Activated naive CD4-positive, alpha-beta T cell treated with anti-CD3 and anti-CD28 coated beads for 36 hours (primary cell): ENCODE measurements around the gene RER1. TPM values are rescaled to one million over a fixed set of nuclear protein-coding genes. Genes with fewer than 3 reads are reported as not detected.

Experiments
- CTCF ChIA-PET: fragments of 350-600 bp; sonication (Branson Sonifier 250); formaldehyde crosslinking; loops from one replicate; lab custom pipeline; 2021; ENCODE audit warnings: antibody characterized with exemption; lab: Charles Lee
- DNase-seq: peaks from one replicate; pipeline ENCODE4 v3.0.0-alpha.2; 2020
- H3K27ac Mint-ChIP-seq: one replicate; pipeline ENCODE4 v1.8.0; 2021; ENCODE audit warnings: mild to moderate bottlenecking, mixed read lengths
- H3K27me3 Mint-ChIP-seq: one replicate; pipeline ENCODE4 v1.8.0; 2021; ENCODE audit warnings: low read depth, mixed read lengths
- H3K36me3 Mint-ChIP-seq: one replicate; pipeline ENCODE4 v1.8.0; 2021; ENCODE audit warnings: low read depth, mixed read lengths
- H3K4me1 Mint-ChIP-seq: one replicate; pipeline ENCODE4 v1.8.0; 2021; ENCODE audit warnings: low read depth, mixed read lengths
- H3K4me3 Mint-ChIP-seq: one replicate; pipeline ENCODE4 v1.8.0; 2021; ENCODE audit warnings: mild to moderate bottlenecking, moderate library complexity, mixed read lengths
- H3K9me3 Mint-ChIP-seq: one replicate; pipeline ENCODE4 v1.8.0; 2021; ENCODE audit warnings: mixed read lengths
- intact Hi-C: fragments of 100-400 bp; cut with micrococcal nuclease; formaldehyde crosslinking; loops from one replicate; pipeline ENCODE4 v1.15.1; 2023
- total RNA-seq, 2 experiments: library from RNA; stranded (reverse); gene quantifications; one replicate each; pipeline ENCODE4 v1.2.3, GENCODE V29; 2021

The RER1 gene, protein sequence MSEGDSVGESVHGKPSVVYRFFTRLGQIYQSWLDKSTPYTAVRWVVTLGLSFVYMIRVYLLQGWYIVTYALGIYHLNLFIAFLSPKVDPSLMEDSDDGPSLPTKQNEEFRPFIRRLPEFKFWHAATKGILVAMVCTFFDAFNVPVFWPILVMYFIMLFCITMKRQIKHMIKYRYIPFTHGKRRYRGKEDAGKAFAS
- total RNA-seq = 100 to 1,000 TPM; 115 to 124 TPM

GRCh38 chr1:2391041-2391930, at the start of gene RER1, which contains the start of gene MORN1:
Gene RER1 (plus strand): TSS chr1:2391841. CDS start chr1:2395791, 3,950 bp downstream.
Gene MORN1 (minus strand): TSS chr1:2391554. CDS start chr1:2391533, 21 bp downstream.
- Mint-ChIP-seq H3K4me3 (peak within 1 kb of the TSS; percentile 88), H3K4me1 (peaks cover 40% of the 10 kb centered on the region), H3K27ac (peak within 1 kb of the TSS; percentile 79), H3K27me3 (no peaks in the 10 kb centered on the region), H3K9me3 (no peaks in the 10 kb centered on the region), H3K36me3 (peaks cover 6% of the 10 kb centered on the region)
- peak; percentile 99 for DNase-seq
- CTCF ChIA-PET = interaction anchor here (0.9 to 2.6 kb wide), 4 partner anchors 10 to 251 kb away, joined by 3 to 13 read pairs (median 4); partner anchors contain the start of gene FAAP20
- intact Hi-C loops = loop anchor here (1.0 kb wide), 6 partner anchors 21 to 472 kb away; partner anchors contain the start of genes PEX10 and TMEM52

- no peak overlapping the region for H3K27ac Mint-ChIP-seq
- intact Hi-C loops = no loop called here
- CTCF ChIA-PET = no interaction called here
- no peaks in the 10 kb centered on the region for H3K4me1 Mint-ChIP-seq
- DNase-seq = no peak
- no peaks in the 10 kb centered on the region for H3K27me3 Mint-ChIP-seq
- no peak overlapping the region for H3K4me3 Mint-ChIP-seq
- H3K9me3 Mint-ChIP-seq = no peaks in the 10 kb centered on the region
- no peaks in the 10 kb centered on the region for H3K36me3 Mint-ChIP-seq
These were observed 49.1 kb upstream of the RER1 start for GRCh38 chr1:2342384-2343022.

DNA sequence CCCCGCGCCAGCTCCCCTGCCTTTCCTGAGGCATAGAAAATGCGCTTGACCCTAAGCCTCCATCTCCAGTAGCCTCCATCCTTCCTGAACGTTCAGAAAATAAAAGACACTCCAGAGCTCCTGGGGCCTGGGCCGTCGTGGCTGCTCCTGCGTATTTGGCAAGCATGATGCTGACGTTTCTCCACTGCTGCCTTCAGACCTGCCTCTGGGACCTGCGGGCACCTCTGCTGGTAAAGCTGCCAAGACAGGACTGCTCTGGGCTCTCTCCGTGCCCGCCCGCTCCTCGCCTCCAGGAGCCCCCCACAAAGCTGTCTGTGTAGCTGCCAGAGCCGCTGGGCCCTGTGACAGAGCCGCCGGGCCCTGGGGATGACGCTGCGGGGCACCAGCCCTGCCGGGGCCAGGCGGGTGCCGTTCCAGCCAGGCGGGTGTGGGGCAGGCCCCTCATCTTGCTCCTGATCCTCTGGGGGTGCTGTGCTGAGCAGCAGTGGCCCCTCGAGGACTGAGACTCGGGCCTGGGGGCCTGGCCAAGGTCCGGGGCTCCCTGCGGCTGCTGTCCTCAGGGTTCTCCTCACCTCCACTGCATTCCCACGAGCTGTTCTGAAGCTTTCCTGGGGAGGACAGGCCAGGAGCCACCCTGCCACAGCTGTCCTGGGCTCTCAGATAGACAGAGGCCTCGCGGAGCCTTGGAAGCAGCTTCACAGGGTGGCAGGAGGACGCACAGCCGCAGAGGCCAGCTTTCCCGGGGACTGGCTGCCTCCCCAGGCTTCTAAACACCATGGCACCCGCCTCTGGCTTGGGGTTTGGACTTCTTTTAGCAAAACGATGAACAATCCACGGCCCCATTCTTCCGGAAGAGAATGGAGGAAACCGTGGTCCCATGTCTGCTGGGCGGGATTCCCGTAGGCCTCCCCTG, 48.4 kb upstream of the RER1 start:
- H3K27me3 Mint-ChIP-seq = no peaks in the 10 kb centered on the region

GRCh38 chr1:2344121-2344681, 47.4 kb upstream of the RER1 start:
- Mint-ChIP-seq H3K4me3 (no peak overlapping the region), H3K36me3 (no peaks in the 10 kb centered on the region), H3K27me3 (no peaks in the 10 kb centered on the region), H3K27ac (no peak overlapping the region), H3K9me3 (no peaks in the 10 kb centered on the region), H3K4me1 (no peaks in the 10 kb centered on the region)
- intact Hi-C loops = no loop called here
- DNase-seq = no peak
- CTCF ChIA-PET = no interaction called here

More for the DNA sequence above, 48.4 kb upstream of the RER1 start:
- DNase-seq = no peak
- H3K36me3 Mint-ChIP-seq = no peaks in the 10 kb centered on the region
- CTCF ChIA-PET = no interaction called here
- intact Hi-C loops = no loop called here
- no peaks in the 10 kb centered on the region for H3K4me1 Mint-ChIP-seq
- H3K27ac Mint-ChIP-seq = no peak overlapping the region
- H3K9me3 Mint-ChIP-seq = no peaks in the 10 kb centered on the region
- no peak overlapping the region for H3K4me3 Mint-ChIP-seq

DNA sequence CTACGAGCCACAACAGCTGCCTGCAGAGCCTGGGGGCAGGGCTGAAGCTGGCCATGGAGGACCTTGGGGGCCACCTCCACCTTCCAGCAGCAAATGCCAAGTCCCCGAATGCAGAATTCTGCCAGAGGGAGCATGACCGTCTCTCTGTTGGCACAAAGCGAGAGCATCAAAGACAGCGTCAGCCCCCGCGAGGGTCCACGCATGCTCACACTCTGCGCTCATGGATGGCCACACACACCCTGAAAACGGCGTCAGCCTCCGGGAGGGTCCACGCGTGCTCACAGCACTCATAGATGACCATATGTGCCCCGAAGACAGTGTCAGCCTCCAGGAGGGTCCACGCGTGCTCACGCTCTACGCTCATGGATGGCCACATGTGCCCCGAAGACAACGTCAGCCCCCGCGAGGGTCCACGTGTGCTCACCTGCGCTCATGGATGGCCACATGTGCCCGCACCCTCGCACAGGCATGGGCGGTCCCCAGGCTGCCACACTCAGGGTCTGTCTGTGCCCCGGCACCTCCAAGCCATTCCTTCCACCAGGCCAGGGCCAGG, 46.8 kb upstream of the RER1 start:
- DNase-seq = no peak
- Mint-ChIP-seq H3K27ac (no peak overlapping the region), H3K36me3 (no peaks in the 10 kb centered on the region), H3K4me3 (no peak overlapping the region), H3K27me3 (no peaks in the 10 kb centered on the region), H3K9me3 (no peaks in the 10 kb centered on the region), H3K4me1 (no peaks in the 10 kb centered on the region)
- intact Hi-C loops = no loop called here
- CTCF ChIA-PET = no interaction called here

DNA sequence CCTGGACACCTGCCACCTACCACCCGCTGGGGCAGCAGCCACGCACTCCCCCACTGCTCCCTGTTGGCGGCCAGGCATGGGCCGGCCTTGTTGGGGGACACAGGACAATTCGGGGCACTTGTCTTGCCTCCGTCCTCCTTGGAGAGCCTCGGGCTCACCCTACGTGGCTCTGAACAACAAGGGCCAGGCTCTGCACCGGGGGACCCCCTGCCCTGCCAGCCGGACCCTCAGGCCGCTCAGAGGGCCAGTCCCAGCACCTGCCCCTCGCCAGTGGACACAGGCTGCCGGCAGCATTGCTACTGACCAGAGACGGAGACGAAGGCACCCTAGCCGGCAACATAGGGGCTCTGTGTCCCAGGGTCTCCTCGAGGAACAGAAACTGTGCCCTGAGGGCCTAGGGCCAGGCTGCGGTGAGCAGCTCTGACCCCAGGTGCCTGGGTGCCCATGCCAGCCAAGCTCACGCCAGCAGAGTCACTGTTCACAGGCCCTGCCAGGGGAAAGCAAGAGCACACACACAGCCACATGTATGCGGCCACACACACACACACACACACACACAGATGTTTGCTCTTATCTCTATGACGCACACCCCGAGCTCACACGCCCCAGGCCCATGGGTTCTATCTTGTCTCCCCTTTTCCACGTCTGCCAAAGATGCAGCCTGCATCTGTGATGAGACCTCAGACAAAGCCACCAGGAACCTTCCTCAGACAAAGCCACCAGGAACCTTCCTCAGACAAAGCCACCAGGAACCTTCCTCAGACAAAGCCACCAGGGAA, 46.2 kb upstream of the RER1 start:
- no peaks in the 10 kb centered on the region for H3K36me3 Mint-ChIP-seq
- no peak for DNase-seq
- no peaks in the 10 kb centered on the region for H3K9me3 Mint-ChIP-seq
- no peak overlapping the region for H3K4me3 Mint-ChIP-seq
- no peaks in the 10 kb centered on the region for H3K27me3 Mint-ChIP-seq
- H3K4me1 Mint-ChIP-seq = no peaks in the 10 kb centered on the region
- intact Hi-C loops = no loop called here
- no peak overlapping the region for H3K27ac Mint-ChIP-seq
- CTCF ChIA-PET = no interaction called here

- no peak overlapping the region for H3K4me3 Mint-ChIP-seq
- intact Hi-C loops = no loop called here
- DNase-seq = no peak
- H3K27ac Mint-ChIP-seq = no peak overlapping the region
- H3K36me3 Mint-ChIP-seq = no peaks in the 10 kb centered on the region
- CTCF ChIA-PET = interaction anchor here (0.8 kb wide), 1 partner anchor 35 kb away, joined by 3 read pairs; no protein-coding TSS in a partner anchor
- H3K27me3 Mint-ChIP-seq = no peaks in the 10 kb centered on the region
- no peaks in the 10 kb centered on the region for H3K4me1 Mint-ChIP-seq
- no peaks in the 10 kb centered on the region for H3K9me3 Mint-ChIP-seq
These were observed 44.8 kb upstream of the RER1 start for GRCh38 chr1:2346691-2347408.

- Mint-ChIP-seq H3K9me3 (no peaks in the 10 kb centered on the region), H3K4me1 (no peaks in the 10 kb centered on the region), H3K27ac (no peak overlapping the region), H3K27me3 (no peaks in the 10 kb centered on the region), H3K4me3 (no peak overlapping the region), H3K36me3 (no peaks in the 10 kb centered on the region)
- DNase-seq = no peak
- CTCF ChIA-PET = interaction anchor here (0.8 kb wide), 1 partner anchor 36 kb away, joined by 3 read pairs; no protein-coding TSS in a partner anchor
- intact Hi-C loops = no loop called here
These were observed 44.2 kb upstream of the RER1 start for GRCh38 chr1:2347409-2347785.

DNA sequence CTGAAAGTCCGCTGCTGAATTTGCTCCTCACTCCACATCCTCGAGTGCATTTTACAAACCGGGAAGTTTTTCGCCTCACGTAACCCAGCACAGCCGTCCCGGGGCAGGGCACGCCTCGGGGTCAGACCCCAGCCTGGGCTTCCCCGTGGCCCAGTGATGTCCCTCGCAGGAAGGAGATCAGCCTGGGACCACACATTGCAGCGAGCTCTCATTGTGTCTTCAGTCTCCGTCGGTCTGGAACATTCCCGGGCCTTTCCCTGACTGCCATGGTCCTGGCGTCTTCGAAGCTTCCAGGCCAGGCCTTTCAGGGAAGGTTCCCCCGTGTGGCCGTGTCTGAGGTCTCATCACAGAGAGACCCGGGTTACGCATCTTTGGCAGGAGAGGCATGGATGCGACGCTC, 43.7 kb upstream of the RER1 start:
- CTCF ChIA-PET = no interaction called here
- Mint-ChIP-seq H3K27ac (no peak overlapping the region), H3K4me3 (no peak overlapping the region), H3K27me3 (no peaks in the 10 kb centered on the region), H3K4me1 (no peaks in the 10 kb centered on the region), H3K36me3 (no peaks in the 10 kb centered on the region), H3K9me3 (no peaks in the 10 kb centered on the region)
- no peak for DNase-seq
- intact Hi-C loops = no loop called here
